AG04450 (cell line): ENCODE measurements around the gene MBNL1. TPM values are rescaled to one million over a fixed set of nuclear protein-coding genes. Genes with fewer than 3 reads are reported as not detected.

ENCODE experiments used
- CTCF ChIA-PET: fragments of 300-600, 350-600 bp; formaldehyde crosslinking; extraction: SDS; loops from one replicate; lab custom pipeline; 2022; ENCODE audit warnings: antibody characterized with exemption, inconsistent platforms; lab: Charles Lee
- POLR2A ChIA-PET: fragments of 350-600 bp; formaldehyde crosslinking; extraction: SDS; loops from one replicate; lab custom pipeline; 2021; ENCODE audit warnings: antibody characterized with exemption, inconsistent platforms; lab: Yijun Ruan, JAX
- DNase-seq: peaks from one replicate; pipeline ENCODE4 v3.0.0-alpha.2; 2011; ENCODE audit warnings: low read depth, low spot score
- H3K27ac ChIP-seq: one replicate; pipeline ENCODE4 v1.5.1; 2012; ENCODE audit warnings: low read depth, low read length, control low read depth
- H3K27me3 ChIP-seq: one replicate; pipeline ENCODE4 v1.6.0; 2012; ENCODE audit warnings: low read length; ENCODE audit not compliant: control insufficient read depth, insufficient read depth
- H3K4me3 ChIP-seq: 2 replicates; pipeline ENCODE4 v1.5.1; 2011; ENCODE audit warnings: mild to moderate bottlenecking, low read depth, low read length, control low read depth
- H3K9me3 ChIP-seq: 2 replicates; pipeline ENCODE4 v1.5.1; 2012; ENCODE audit warnings: low read length; ENCODE audit not compliant: control insufficient read depth, insufficient read depth
- CTCF ChIP-seq: IDR thresholded peaks from 2 replicates; pipeline ENCODE4 v1.5.1; 2011; ENCODE audit warnings: low read depth, low read length, control low read depth, inconsistent platforms
- polyA plus RNA-seq: library from polyadenylated mRNA; depleted of rRNA; stranded (reverse); fragments of >200 nt; gene quantifications from 2 replicates; pipeline ENCODE4 v1.2.3, GENCODE V29; 2011

MBNL1 gene
- polyA plus RNA-seq, 1 experiment: 92.1 TPM

- no peak for DNase-seq
- H3K9me3 ChIP-seq: no peaks in the 10 kb centered on the region
- CTCF ChIA-PET: no interaction called here
- TF ChIP-seq CTCF: no peak
- H3K4me3 ChIP-seq: no peak overlapping the region
- H3K27me3 ChIP-seq: no peaks in the 10 kb centered on the region
- POLR2A ChIA-PET: no interaction called here
- no peak overlapping the region for H3K27ac ChIP-seq
Observed at GRCh38 chr3:152338159-152338720, 69.5 kb downstream of the MBNL1 start.

- no peaks in the 10 kb centered on the region for H3K9me3 ChIP-seq
- H3K27ac ChIP-seq: no peak overlapping the region
- H3K4me3 ChIP-seq: no peak overlapping the region
- DNase-seq: no peak
- POLR2A ChIA-PET: no interaction called here
- no peaks in the 10 kb centered on the region for H3K27me3 ChIP-seq
- no peak for TF ChIP-seq CTCF
- CTCF ChIA-PET: interaction anchor here (0.8 kb wide), 1 partner anchor 104 kb away, joined by 3 read pairs; no protein-coding TSS in a partner anchor
Observed at GRCh38 chr3:152339881-152340505, 71.3 kb downstream of the MBNL1 start.

- ChIA-PET POLR2A (no interaction called here), CTCF (no interaction called here)
- no peak overlapping the region for H3K4me3 ChIP-seq
- no peak for DNase-seq
- TF ChIP-seq CTCF: no peak
- H3K9me3 ChIP-seq: no peaks in the 10 kb centered on the region
- no peak overlapping the region for H3K27ac ChIP-seq
- no peaks in the 10 kb centered on the region for H3K27me3 ChIP-seq
Observed at GRCh38 chr3:152345233-152345632, 76.5 kb downstream of the MBNL1 start.

GRCh38 chr3:152346058-152346457 lies 77.3 kb downstream of the MBNL1 start:
- Histone ChIP-seq H3K27ac (no peak overlapping the region), H3K4me3 (no peak overlapping the region), H3K9me3 (no peaks in the 10 kb centered on the region), H3K27me3 (no peaks in the 10 kb centered on the region)
- ChIA-PET POLR2A (no interaction called here), CTCF (interaction anchor here (1.3 kb wide), 1 partner anchor 15 kb away, joined by 7 read pairs; no protein-coding TSS in a partner anchor)
- no peak for DNase-seq
- no peak for TF ChIP-seq CTCF

- no peak for TF ChIP-seq CTCF
- H3K27me3 ChIP-seq: no peaks in the 10 kb centered on the region
- ChIA-PET POLR2A (interaction anchor here (0.7 kb wide), 1 partner anchor 30 kb away, joined by 4 read pairs; no protein-coding TSS in a partner anchor), CTCF (interaction anchor here (1.3 kb wide), 1 partner anchor 15 kb away, joined by 7 read pairs; no protein-coding TSS in a partner anchor)
- H3K9me3 ChIP-seq: no peaks in the 10 kb centered on the region
- no peak overlapping the region for H3K27ac ChIP-seq
- DNase-seq: no peak
- H3K4me3 ChIP-seq: no peak overlapping the region
Observed at GRCh38 chr3:152346740-152347139, 78.0 kb downstream of the MBNL1 start.
